Caco-2 (cell line): Measurements from ENCODE around the gene FUT8. TPM values are rescaled to one million over a fixed set of nuclear protein-coding genes. Genes with fewer than 3 reads are reported as not detected.

Source experiments
- BruUV-seq: library from RNA; stranded (reverse); fragments of 400-500 nt; replicated peaks from 2 replicates; lab custom pipeline; 2021; lab: Mats Ljungman, UMichigan
- CTCF ChIA-PET: fragments of 300-600 bp; sonication (Branson Sonifier 250); formaldehyde crosslinking; loops from one replicate; lab custom pipeline; 2022; ENCODE audit warnings: antibody characterized with exemption; lab: Charles Lee
- POLR2A ChIA-PET: fragments of 300-600 bp; sonication (Branson Sonifier 250); formaldehyde crosslinking; loops from one replicate; lab custom pipeline; 2022; ENCODE audit warnings: antibody characterized with exemption; lab: Charles Lee
- DNase-seq, 2 experiments: peaks; one replicate each; pipeline versions ENCODE4 v3.0.0 to v3.0.0-alpha.2; 2020 to 2022
- H3K27me3 ChIP-seq: replicated peaks from 2 replicates; pipeline ENCODE4 v1.6.0; 2011; ENCODE audit warnings: low read length; ENCODE audit not compliant: control insufficient read depth, insufficient read depth
- H3K36me3 ChIP-seq: 2 replicates; pipeline ENCODE4 v1.5.1; 2011; ENCODE audit warnings: low read length; ENCODE audit not compliant: control insufficient read depth, insufficient read depth
- H3K4me1 ChIP-seq: fragments of 250-450 bp; sonication (Bioruptor Pico); 2 replicates; pipeline ENCODE4 v1.5.1; 2020; ENCODE audit warnings: mild to moderate bottlenecking
- H3K4me3 ChIP-seq: 2 replicates; pipeline ENCODE4 v1.5.1; 2011; ENCODE audit warnings: low read depth, mild to moderate bottlenecking, control low read depth, low read length
- H3K9me3 ChIP-seq: fragments of 250-450 bp; sonication (Bioruptor Pico); 2 replicates; pipeline ENCODE4 v1.5.1; 2020; ENCODE audit warnings: mild to moderate bottlenecking, moderate library complexity
- H3K27ac Mint-ChIP-seq: one replicate; pipeline ENCODE4 v1.8.0; 2022; ENCODE audit warnings: mixed read lengths; ENCODE audit not compliant: unreplicated experiment
- H3K27me3 Mint-ChIP-seq: one replicate; pipeline ENCODE4 v1.8.0; 2022; ENCODE audit warnings: mixed read lengths; ENCODE audit not compliant: insufficient read depth, unreplicated experiment
- H3K36me3 Mint-ChIP-seq: one replicate; pipeline ENCODE4 v1.8.0; 2022; ENCODE audit warnings: mild to moderate bottlenecking, mixed read lengths; ENCODE audit not compliant: insufficient read depth, unreplicated experiment
- H3K4me1 Mint-ChIP-seq: one replicate; pipeline ENCODE4 v1.8.0; 2022; ENCODE audit warnings: low read depth, mixed read lengths; ENCODE audit not compliant: unreplicated experiment
- H3K4me3 Mint-ChIP-seq: one replicate; pipeline ENCODE4 v1.8.0; 2022; ENCODE audit warnings: mild to moderate bottlenecking, moderate library complexity, mixed read lengths; ENCODE audit not compliant: unreplicated experiment
- H3K9me3 Mint-ChIP-seq: one replicate; pipeline ENCODE4 v1.8.0; 2022; ENCODE audit warnings: mixed read lengths; ENCODE audit not compliant: unreplicated experiment
- intact Hi-C: fragments of 100-400 bp; cut with micrococcal nuclease; formaldehyde crosslinking; loops from one replicate; pipeline ENCODE4 v1.10.0; 2022; ENCODE audit not compliant: unreplicated experiment
- total RNA-seq: library from RNA; stranded (reverse); gene quantifications from 2 replicates; pipeline ENCODE4 v1.2.3, GENCODE V29; 2022
- TF ChIP-seq, protein P1 (sequence below), 2 experiments: fragments of 200-600 bp in 1 of 2; IDR thresholded peaks; 1 replicate in 1 of 2; 2 replicates in 1 of 2; pipeline versions ENCODE4 v1.5.1 to v1.8.0; 2011 to 2022; ENCODE audit warnings: antibody characterized with exemption in 1 of 2, control low read depth in 1 of 2, inconsistent platforms in 1 of 2, low read depth in 1 of 2, low read length in 1 of 2, mild to moderate bottlenecking in 1 of 2, moderate library complexity in 1 of 2; ENCODE audit not compliant: insufficient read depth in 1 of 2, severe bottlenecking in 1 of 2, unreplicated experiment in 1 of 2

The FUT8 gene
- total RNA-seq, 1 experiment from 2014 or later: 67.1 TPM

DNA sequence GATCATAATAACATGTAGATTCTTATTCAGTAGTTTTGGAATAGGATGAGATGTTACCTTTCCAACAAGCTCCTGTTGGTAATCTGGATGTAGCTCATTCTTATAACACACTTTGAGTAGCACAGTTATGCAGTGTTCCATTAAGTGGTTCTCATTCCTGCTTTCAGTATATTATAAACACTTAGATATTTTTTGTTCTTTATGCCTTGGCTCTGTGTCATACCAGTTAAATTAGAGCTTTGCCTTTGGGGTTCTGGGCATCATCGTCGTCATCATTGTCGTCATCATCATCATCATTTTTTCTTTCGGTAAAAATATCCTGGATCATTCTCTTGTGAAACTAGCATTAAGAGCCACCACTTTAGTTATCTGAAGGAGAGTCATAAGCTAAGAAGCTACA lies 87.5 kb downstream of the FUT8 start:
- no peaks in the 10 kb centered on the region for H3K36me3 Mint-ChIP-seq
- DNase-seq: no peak
- H3K4me3 Mint-ChIP-seq: no peak overlapping the region
- H3K4me3 ChIP-seq: no peak overlapping the region
- no peaks in the 10 kb centered on the region for H3K27me3 ChIP-seq
- ChIA-PET POLR2A (no interaction called here), CTCF (no interaction called here)
- H3K27ac Mint-ChIP-seq: no peak overlapping the region
- H3K36me3 ChIP-seq: no peaks in the 10 kb centered on the region
- H3K9me3 ChIP-seq: no peaks in the 10 kb centered on the region
- H3K4me1 ChIP-seq: no peaks in the 10 kb centered on the region
- H3K4me1 Mint-ChIP-seq: no peaks in the 10 kb centered on the region
- intact Hi-C loops: no loop called here
- no peaks in the 10 kb centered on the region for H3K27me3 Mint-ChIP-seq
- no TSS peak for BruUV-seq
- TF ChIP-seq, protein P1, sequence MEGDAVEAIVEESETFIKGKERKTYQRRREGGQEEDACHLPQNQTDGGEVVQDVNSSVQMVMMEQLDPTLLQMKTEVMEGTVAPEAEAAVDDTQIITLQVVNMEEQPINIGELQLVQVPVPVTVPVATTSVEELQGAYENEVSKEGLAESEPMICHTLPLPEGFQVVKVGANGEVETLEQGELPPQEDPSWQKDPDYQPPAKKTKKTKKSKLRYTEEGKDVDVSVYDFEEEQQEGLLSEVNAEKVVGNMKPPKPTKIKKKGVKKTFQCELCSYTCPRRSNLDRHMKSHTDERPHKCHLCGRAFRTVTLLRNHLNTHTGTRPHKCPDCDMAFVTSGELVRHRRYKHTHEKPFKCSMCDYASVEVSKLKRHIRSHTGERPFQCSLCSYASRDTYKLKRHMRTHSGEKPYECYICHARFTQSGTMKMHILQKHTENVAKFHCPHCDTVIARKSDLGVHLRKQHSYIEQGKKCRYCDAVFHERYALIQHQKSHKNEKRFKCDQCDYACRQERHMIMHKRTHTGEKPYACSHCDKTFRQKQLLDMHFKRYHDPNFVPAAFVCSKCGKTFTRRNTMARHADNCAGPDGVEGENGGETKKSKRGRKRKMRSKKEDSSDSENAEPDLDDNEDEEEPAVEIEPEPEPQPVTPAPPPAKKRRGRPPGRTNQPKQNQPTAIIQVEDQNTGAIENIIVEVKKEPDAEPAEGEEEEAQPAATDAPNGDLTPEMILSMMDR (IDR thresholded peaks at IDR 0.05; ENCODE audit: insufficient read depth in 1 of 2, low read depth in 1 of 2, low read length in 1 of 2, severe bottlenecking in 1 of 2, unreplicated experiment in 1 of 2): no peak
- H3K9me3 Mint-ChIP-seq: peaks cover 17% of the 10 kb centered on the region

DNA sequence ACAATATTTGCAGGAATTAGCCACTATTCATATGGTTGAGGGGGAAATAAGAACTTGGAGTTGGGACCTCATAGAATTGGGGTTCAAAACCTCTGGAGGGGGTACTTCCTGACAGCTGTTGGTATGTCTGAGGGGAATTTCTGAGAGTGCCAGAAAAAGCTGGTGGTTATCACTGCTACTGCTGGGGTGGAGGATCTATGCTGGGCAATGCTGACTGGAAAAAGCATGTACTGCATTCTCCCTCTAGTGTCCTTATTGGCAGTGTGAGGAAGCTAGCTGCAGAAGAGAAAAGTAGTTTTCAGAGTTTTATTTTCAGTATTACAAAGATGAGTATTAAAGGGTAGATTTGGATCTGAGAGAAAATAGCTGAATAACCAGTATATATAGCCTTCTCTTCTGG lies 88.8 kb downstream of the FUT8 start:
- Histone ChIP-seq H3K27me3 (no peaks in the 10 kb centered on the region), H3K4me3 (no peak overlapping the region), H3K9me3 (no peaks in the 10 kb centered on the region), H3K4me1 (no peaks in the 10 kb centered on the region), H3K36me3 (no peaks in the 10 kb centered on the region)
- ChIA-PET CTCF (interaction anchor here (0.6 kb wide), 2 partner anchors 86 to 198 kb away, joined by 3 to 5 read pairs; no protein-coding TSS in a partner anchor), POLR2A (no interaction called here)
- Mint-ChIP-seq H3K27ac (no peak overlapping the region), H3K27me3 (no peaks in the 10 kb centered on the region), H3K4me1 (no peaks in the 10 kb centered on the region), H3K4me3 (no peak overlapping the region), H3K36me3 (no peaks in the 10 kb centered on the region), H3K9me3 (peaks cover 6% of the 10 kb centered on the region)
- DNase-seq: no peak
- intact Hi-C loops: no loop called here
- TF ChIP-seq, protein P1 (IDR thresholded peaks at IDR 0.05; ENCODE audit: insufficient read depth in 1 of 2, low read depth in 1 of 2, low read length in 1 of 2, severe bottlenecking in 1 of 2, unreplicated experiment in 1 of 2): no peak
- no TSS peak for BruUV-seq

DNA sequence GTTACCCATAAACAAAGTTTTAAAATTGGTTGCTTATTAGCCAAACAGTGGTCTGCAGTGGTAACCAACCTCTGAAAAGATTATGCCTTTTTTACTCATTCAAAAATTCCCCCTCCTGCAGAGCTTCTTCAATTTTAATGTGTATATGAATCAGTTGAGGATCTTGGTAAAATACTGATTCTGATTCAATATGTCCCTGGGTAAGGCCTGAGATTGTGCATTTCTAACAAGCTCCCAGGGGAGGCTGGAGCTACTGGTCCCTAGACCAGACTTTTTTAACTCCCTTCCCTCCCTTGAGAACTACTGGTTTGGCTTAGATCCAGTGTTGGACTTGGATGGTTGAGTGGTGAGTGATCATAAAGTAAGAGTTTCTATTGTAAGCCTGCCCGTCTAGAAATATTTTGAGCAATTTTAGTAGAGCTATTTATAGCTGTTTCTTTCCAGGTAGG lies 90.2 kb downstream of the FUT8 start:
- H3K9me3 ChIP-seq: no peaks in the 10 kb centered on the region
- TF ChIP-seq, protein P1 (IDR thresholded peaks at IDR 0.05; ENCODE audit: insufficient read depth in 1 of 2, low read depth in 1 of 2, low read length in 1 of 2, severe bottlenecking in 1 of 2, unreplicated experiment in 1 of 2): no peak
- no peaks in the 10 kb centered on the region for H3K27me3 ChIP-seq
- ChIA-PET POLR2A (no interaction called here), CTCF (no interaction called here)
- no peaks in the 10 kb centered on the region for H3K36me3 ChIP-seq
- no peak overlapping the region for H3K4me3 ChIP-seq
- Mint-ChIP-seq H3K27me3 (no peaks in the 10 kb centered on the region), H3K4me1 (no peaks in the 10 kb centered on the region), H3K27ac (no peak overlapping the region), H3K4me3 (no peak overlapping the region), H3K36me3 (peaks cover 6% of the 10 kb centered on the region), H3K9me3 (peaks cover 8% of the 10 kb centered on the region)
- DNase-seq: no peak
- no TSS peak for BruUV-seq
- no peaks in the 10 kb centered on the region for H3K4me1 ChIP-seq
- intact Hi-C loops: no loop called here
